ENCODE results near the gene IL12RB1.
A peak's percentile ranks its signal among the peaks of the same experiment; 100 is the strongest.

IL12RB1 gene

GRCh38 chr19:18085702-18086457, 854 bp downstream of the IL12RB1 start:
- DNase-seq: no peak

- DNase-seq: no peak
Measured at GRCh38 chr19:18083929-18084684, 2.6 kb downstream of the IL12RB1 start.

GRCh38 chr19:18074192-18074591, 12.5 kb downstream of the IL12RB1 start:
- DNase-seq: no peak

- no peak for DNase-seq
Measured at GRCh38 chr19:18073197-18073596, 13.5 kb downstream of the IL12RB1 start.

GRCh38 chr19:18072335-18072734, 14.4 kb downstream of the IL12RB1 start:
- DNase-seq: no peak

GRCh38 chr19:18070181-18070580, 16.6 kb downstream of the IL12RB1 start:
- no peak for DNase-seq

- no peak for DNase-seq
Measured at GRCh38 chr19:18069383-18069782, 17.4 kb downstream of the IL12RB1 start.

GRCh38 chr19:18068395-18068794, 18.3 kb downstream of the IL12RB1 start:
- DNase-seq: no peak

- DNase-seq: no peak
Measured at GRCh38 chr19:18065173-18065495, 21.6 kb downstream of the IL12RB1 start.

GRCh38 chr19:18063463-18063862, 23.3 kb downstream of the IL12RB1 start:
- no peak for DNase-seq

- DNase-seq: no peak
Measured at GRCh38 chr19:18062028-18062427, 24.7 kb downstream of the IL12RB1 start.

- no peak for DNase-seq
Measured at GRCh38 chr19:18060472-18060871, 26.3 kb downstream of the IL12RB1 start.

- DNase-seq: no peak
Measured at GRCh38 chr19:18059902-18060301, 26.8 kb downstream of the IL12RB1 start.

- DNase-seq: no peak
Measured at GRCh38 chr19:18059297-18059696, 27.4 kb downstream of the IL12RB1 start.

GRCh38 chr19:18058208-18059009, 28.3 kb downstream of the IL12RB1 start:
- DNase-seq: peak; percentile 76

GRCh38 chr19:18057557-18057956, 29.2 kb downstream of the IL12RB1 start:
- no peak for DNase-seq

GRCh38 chr19:18055967-18056366, 30.8 kb downstream of the IL12RB1 start:
- DNase-seq: no peak

- no peak for DNase-seq
Measured at GRCh38 chr19:18053576-18054219, 33.0 kb downstream of the IL12RB1 start.

GRCh38 chr19:18051887-18052286, 34.8 kb downstream of the IL12RB1 start:
- DNase-seq: no peak

GRCh38 chr19:18049385-18049784, 37.3 kb downstream of the IL12RB1 start:
- no peak for DNase-seq

GRCh38 chr19:18046059-18046718, 40.5 kb downstream of the IL12RB1 start:
- DNase-seq: no peak

- DNase-seq: no peak
Measured at GRCh38 chr19:18045307-18046050, 41.3 kb downstream of the IL12RB1 start.

Measured in effector CD8-positive, alpha-beta T cell (primary cell).